GM12878 (cell line): ENCODE measurements around the gene FBXO5. TPM values are rescaled to one million over a fixed set of nuclear protein-coding genes. Genes with fewer than 3 reads are reported as not detected.

ENCODE experiments used
- ATAC-seq: fragments of 200-7000 bp; cut with Tn5 transposase; 3 replicates; pipeline ENCODE4 v1.9.1; 2020; ENCODE audit warnings: mild to moderate bottlenecking, moderate library complexity
- BruUV-seq: library from RNA; stranded (reverse); fragments of 400-500 nt; replicated peaks from 2 replicates; lab custom pipeline; 2021; lab: Mats Ljungman, UMichigan
- CTCF ChIA-PET: fragments of 300-600 bp; sonication (Branson Sonifier 250); formaldehyde crosslinking; extraction: SDS; loops from one replicate; lab custom pipeline; 2021; ENCODE audit warnings: inconsistent platforms; lab: Yijun Ruan, JAX
- POLR2A ChIA-PET: fragments of 350-600 bp; formaldehyde crosslinking; extraction: SDS; loops from one replicate; lab custom pipeline; 2021; ENCODE audit warnings: inconsistent platforms; lab: Charles Lee
- RAD21 ChIA-PET: fragments of 300-600 bp; sonication (Branson Sonifier 250); formaldehyde crosslinking; loops from one replicate; lab custom pipeline; 2023; ENCODE audit warnings: antibody characterized with exemption; ENCODE audit not compliant: unreplicated experiment; lab: Charles Lee
- SMC1A ChIA-PET: fragments of 300-600 bp; sonication (Branson Sonifier 250); formaldehyde crosslinking; loops from one replicate; lab custom pipeline; 2023; ENCODE audit not compliant: unreplicated experiment, uncharacterized antibody; lab: Charles Lee
- DNase-seq: peaks from one replicate; pipeline ENCODE4 v3.0.0-alpha.2; 2011; ENCODE audit warnings: low read depth, low spot score
- FAIRE-seq: peaks from 3 replicates; lab custom pipeline; 2011; peaks lifted over from hg19 to GRCh38; lab: Jason Lieb, UNC
- H2AFZ ChIP-seq: 2 replicates; pipeline ENCODE4 v1.6.0; 2011; ENCODE audit warnings: low read depth, low read length, control low read depth; ENCODE audit not compliant: control insufficient read depth
- H3K27ac ChIP-seq: 2 replicates; pipeline ENCODE4 v1.5.1; 2011; ENCODE audit warnings: control low read depth; ENCODE audit not compliant: control insufficient read depth, insufficient read depth
- H3K27me3 ChIP-seq, 2 experiments: replicated peaks in 1 of 2; 2 replicates each; pipeline versions ENCODE4 v1.6.0 to v1.6.1; 2011; ENCODE audit warnings: low read length in 1 of 2; ENCODE audit not compliant: control insufficient read depth in 2 of 2, insufficient read depth in 2 of 2
- H3K36me3 ChIP-seq, 2 experiments: 2 replicates each; pipeline ENCODE4 v1.5.1; 2011; ENCODE audit warnings: low read length in 1 of 2; ENCODE audit not compliant: control insufficient read depth in 2 of 2, insufficient read depth in 2 of 2
- H3K4me1 ChIP-seq: 2 replicates; pipeline ENCODE4 v1.6.1; 2011; ENCODE audit warnings: mild to moderate bottlenecking, low read length, moderate library complexity, mixed read lengths; ENCODE audit not compliant: control insufficient read depth, insufficient read depth
- H3K4me2 ChIP-seq: 2 replicates; pipeline ENCODE4 v1.6.0; 2011; ENCODE audit warnings: control low read depth; ENCODE audit not compliant: control insufficient read depth, insufficient read depth
- H3K4me3 ChIP-seq: fragments of 200-600 bp; sonication (generic); 2 replicates; pipeline ENCODE4 v1.5.1; 2016
- H3K79me2 ChIP-seq: 2 replicates; pipeline ENCODE4 v1.6.0; 2011; ENCODE audit warnings: low read length; ENCODE audit not compliant: control insufficient read depth, insufficient read depth
- H3K9ac ChIP-seq: 2 replicates; pipeline ENCODE4 v1.8.0; 2011; ENCODE audit warnings: low read length, control low read depth, mixed read lengths; ENCODE audit not compliant: control insufficient read depth, insufficient read depth
- H3K9me3 ChIP-seq: replicated peaks from 3 replicates; pipeline ENCODE4 v1.5.1; 2011; ENCODE audit warnings: mild to moderate bottlenecking, low read length; ENCODE audit not compliant: control insufficient read depth, insufficient read depth
- H4K20me1 ChIP-seq: 2 replicates; pipeline ENCODE4 v1.6.0; 2011; ENCODE audit not compliant: control insufficient read depth, insufficient read depth
- CTCF ChIP-seq, 3 experiments: IDR thresholded peaks in 2 of 3; conservative IDR thresholded peaks in 1 of 3; 2 replicates each; pipeline ENCODE4 v1.5.1; 2011; ENCODE audit warnings: low read depth in 3 of 3, low read length in 3 of 3, mild to moderate bottlenecking in 3 of 3, control low read depth in 2 of 3, moderate library complexity in 2 of 3, inconsistent platforms in 1 of 3, mixed read lengths in 1 of 3; ENCODE audit not compliant: control insufficient read depth in 2 of 3, insufficient read depth in 1 of 3; ENCODE audit errors: extremely low read depth in 1 of 3
- IRF5 ChIP-seq: fragments of 450-650 bp; IDR thresholded peaks from 2 replicates; pipeline ENCODE4 v1.6.1; 2017; ENCODE audit warnings: borderline replicate concordance
- NFIC ChIP-seq: IDR thresholded peaks from 2 replicates; pipeline ENCODE4 v1.6.1; 2012; ENCODE audit warnings: low read depth, mild to moderate bottlenecking, inconsistent platforms, low read length, moderate library complexity
- POLR2AphosphoS5 ChIP-seq: IDR thresholded peaks from 2 replicates; pipeline ENCODE4 v1.6.1; 2011; ENCODE audit warnings: mild to moderate bottlenecking, low read length, inconsistent platforms
- RAD21 ChIP-seq: IDR thresholded peaks from 2 replicates; pipeline ENCODE4 v1.6.1; 2011; ENCODE audit warnings: mild to moderate bottlenecking, low read depth, low read length, moderate library complexity; ENCODE audit not compliant: insufficient read depth
- RFX5 ChIP-seq: IDR thresholded peaks from 2 replicates; pipeline ENCODE4 v1.6.1; 2011; ENCODE audit warnings: low read depth, low read length, improper control_type of control experiment
- STAT3 ChIP-seq: IDR thresholded peaks from 2 replicates; pipeline ENCODE4 v1.6.1; 2011; ENCODE audit warnings: low read depth, low read length, improper control_type of control experiment
- YBX1 ChIP-seq: fragments of 450-650 bp; IDR thresholded peaks from 2 replicates; pipeline ENCODE4 v1.6.1; 2016; ENCODE audit warnings: antibody characterized with exemption
- ZBTB11 ChIP-seq: fragments of 450-650 bp; formaldehyde crosslinking; IDR thresholded peaks from 2 replicates; pipeline ENCODE4 v1.5.0; 2022; ENCODE audit warnings: mild to moderate bottlenecking, missing genetic modification characterization
- ZBTB40 ChIP-seq: fragments of 450-650 bp; IDR thresholded peaks from 2 replicates; pipeline ENCODE4 v1.6.1; 2016; ENCODE audit warnings: mild to moderate bottlenecking, moderate library complexity, borderline replicate concordance
- ZNF207 ChIP-seq: fragments of 450-650 bp; IDR thresholded peaks from 2 replicates; pipeline ENCODE4 v1.6.1; 2014; ENCODE audit warnings: antibody characterized with exemption, mild to moderate bottlenecking, borderline replicate concordance
- WGBS: methylation state at CpG from one replicate; pipeline ENCODE4 v1.1.6; 2016; ENCODE audit warnings: low lambda C conversion rate; ENCODE audit not compliant: insufficient replicate concordance, insufficient coverage; ENCODE audit errors: missing lambda C conversion rate; 5-methylcytosine and 5-hydroxymethylcytosine counted together
- in situ Hi-C: fragments of 300-500 bp; cut with MboI; formaldehyde crosslinking; loops from 9 replicates; pipeline ENCODE4 v1.14.3; 2018; ENCODE audit warnings: mixed read lengths
- intact Hi-C: fragments of 100-400 bp; cut with micrococcal nuclease; formaldehyde crosslinking; loops from one replicate; pipeline ENCODE4 v1.14.2; 2022; ENCODE audit not compliant: unreplicated experiment
- polyA plus RNA-seq, 11 experiments: library from polyadenylated mRNA; depleted of rRNA in 4 of 11; unstranded in 6 of 11; stranded (reverse) in 5 of 11; fragments of >200 nt; fragmentation: Nextera tagmentation in 4 of 11; fragmentation: Illumina TruSeq in 1 of 11; extraction: Ambion mirVana in 4 of 11; extraction: Trizol in 1 of 11; gene quantifications; 1 replicate in 1 of 11; 2 replicates in 10 of 11; pipeline versions ENCODE4 v1.2.1 to v1.2.3, GENCODE V29; 2011 to 2016; ENCODE audit warnings: inconsistent platforms in 2 of 11, missing spikeins in 2 of 11, low read depth in 1 of 11
- total RNA-seq, 4 experiments: library from RNA; depleted of rRNA in 3 of 4; stranded (reverse); fragments of >200 nt in 3 of 4; fragmentation: Illumina TruSeq in 1 of 4; extraction: Trizol in 1 of 4; gene quantifications; 2 replicates each; pipeline versions ENCODE4 v1.2.1 to v1.2.3, GENCODE V29; 2013 to 2021

FBXO5 gene
- total and polyA plus RNA-seq, 10 of the 15 experiments (the other 5 are each of a cell fraction or from before 2014, with no cell fraction given) = 13.6 to 62.2 (median 37.7) TPM

- Histone ChIP-seq H3K4me1 (no peaks in the 10 kb centered on the region), H3K9me3 (no peaks in the 10 kb centered on the region), H3K9ac (no peak overlapping the region), H3K27ac (no peak overlapping the region), H3K4me2 (no peak overlapping the region), H3K27me3 (no peaks in the 10 kb centered on the region), H4K20me1 (no peaks in the 10 kb centered on the region), H2AFZ (no peak overlapping the region), H3K79me2 (no peaks in the 10 kb centered on the region), H3K4me3 (no peak overlapping the region), H3K36me3 (no peaks in the 10 kb centered on the region)
- DNase-seq = no peak
- CTCF ChIA-PET = interaction anchor here (0.5 to 2.6 kb wide), 33 partner anchors 9 to 656 kb away, joined by 3 to 47 read pairs (median 4); no protein-coding TSS in a partner anchor
- POLR2A ChIA-PET = no interaction called here
- SMC1A ChIA-PET = interaction anchor here (0.7 to 2.4 kb wide), 20 partner anchors 14 to 402 kb away, joined by 3 to 23 read pairs (median 4); partner anchors contain the start of gene FBXO5
- BruUV-seq = no TSS peak
- no peak for FAIRE-seq
- WGBS = 2% methylated on average over 3 of the region's 3 CpGs
- in situ Hi-C loops = no loop called here
- ATAC-seq = peak; percentile 84
- RAD21 ChIA-PET = interaction anchor here (0.6 to 2.4 kb wide), 9 partner anchors 24 to 659 kb away, joined by 3 to 16 read pairs (median 3); no protein-coding TSS in a partner anchor
- intact Hi-C loops = loop anchor here (1.0 to 5.0 kb wide), 2 partner anchors 70 to 402 kb away; no protein-coding TSS in a partner anchor
- TF ChIP-seq YBX1 (no peak), ZBTB11 (CRISPR knock-in tag) (no peak), ZNF207 (no peak), RAD21 (peak; percentile 45; the same call in 1 of the 2 replicates), IRF5 (no peak), CTCF (IDR thresholded peaks at IDR 0.05 in 2 of 3, conservative IDR thresholded peaks at IDR 0.05 in 1 of 3; ENCODE audit: control insufficient read depth in 2 of 3, extremely low read depth in 1 of 3, insufficient read depth in 1 of 3, low read depth in 3 of 3, low read length in 3 of 3) (peak in 2 of 3 experiments; percentile 26 to 37; a peak in 2 of 6 replicates), RFX5 (no peak), STAT3 (no peak), POLR2AphosphoS5 (no peak), NFIC (no peak), ZBTB40 (no peak)
Measured at GRCh38 chr6:152954443-152954842, 28.4 kb downstream of the FBXO5 start.
